OCI-M2 (cell line): Measurements from ENCODE around the gene HSPBP1.
A peak's percentile ranks its signal among the peaks of the same experiment; 100 is the strongest.

Experiments used
- DNase-seq: peaks from one replicate; lab custom pipeline; 2025; ENCODE audit not compliant: unreplicated experiment; lab: John Stamatoyannopoulos, UW

Gene HSPBP1

DNA sequence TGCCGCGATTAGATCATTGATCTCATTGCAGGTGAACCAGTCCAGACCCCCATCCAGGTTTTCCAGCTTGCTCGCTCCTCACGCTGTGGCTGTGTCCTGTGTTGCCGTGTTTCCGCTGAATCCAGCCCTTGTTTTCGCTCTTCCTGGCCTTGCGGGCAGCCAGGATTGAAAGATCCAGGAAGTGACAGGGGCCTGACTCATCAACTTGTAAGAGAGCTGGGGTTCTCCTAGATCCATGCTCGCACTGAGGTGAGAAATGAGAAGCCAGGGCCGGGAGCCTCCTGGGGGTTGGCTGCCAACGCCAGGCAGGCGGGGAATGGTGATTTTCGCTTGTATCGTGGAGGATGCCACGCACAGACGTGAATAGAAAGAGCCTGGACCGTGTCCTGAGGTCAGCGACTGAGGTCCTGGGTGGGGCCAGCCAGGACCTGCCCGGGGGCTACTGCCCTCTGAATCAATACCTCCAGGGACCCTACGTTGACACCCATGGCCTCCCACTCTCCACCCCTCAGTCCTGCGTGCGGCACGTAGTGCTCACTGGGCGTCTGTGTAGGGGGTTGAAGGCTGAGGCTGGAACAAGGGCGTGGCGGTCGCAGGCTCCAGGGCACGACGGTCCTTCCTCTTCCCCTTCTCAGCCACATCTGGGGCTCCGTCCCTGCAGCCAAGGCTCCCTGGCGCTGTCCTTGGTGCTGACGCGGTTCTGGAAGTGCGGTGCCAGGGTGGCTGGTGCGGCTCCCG is 63.3 kb downstream of the HSPBP1 start:
- peak; percentile 82 for DNase-seq

DNA sequence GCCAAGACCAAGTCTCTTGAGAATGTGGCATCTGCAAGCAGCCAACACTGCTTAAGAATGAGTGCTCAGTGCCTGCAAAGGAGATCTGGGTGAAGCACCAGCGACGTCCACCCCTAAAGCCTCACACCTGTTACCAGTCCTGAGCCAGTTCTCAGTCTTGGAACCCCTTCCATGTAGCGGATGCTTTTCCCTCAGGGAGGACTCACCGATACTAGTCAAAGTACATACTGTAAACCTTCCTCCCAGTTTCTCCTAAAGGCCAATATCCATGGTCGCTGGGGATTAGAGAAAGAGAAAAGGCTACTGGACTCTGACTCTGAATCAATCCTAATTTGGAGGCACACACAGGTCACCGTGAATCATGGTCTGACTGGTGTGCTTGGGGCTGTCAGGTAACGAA is 66.4 kb downstream of the HSPBP1 start:
- no peak for DNase-seq

DNA sequence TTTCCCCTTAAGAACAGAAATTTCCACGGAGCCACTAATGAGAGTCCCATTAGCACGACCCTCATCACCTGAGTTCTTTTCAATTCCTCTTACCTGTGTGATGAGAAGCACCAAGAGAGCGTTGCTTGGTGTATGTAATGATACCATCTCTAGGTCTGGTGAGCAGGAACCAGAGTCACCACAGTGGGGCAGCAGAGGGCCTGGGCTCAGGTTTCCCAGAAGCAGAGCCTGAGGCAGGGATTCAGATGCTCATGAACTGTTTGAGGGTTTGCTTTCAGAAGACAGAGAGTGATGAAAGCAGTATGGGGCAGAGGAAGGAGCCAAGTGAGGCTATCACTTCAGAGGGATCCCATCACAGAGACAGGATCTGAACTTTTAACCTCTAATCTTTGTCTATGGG is 67.5 kb downstream of the HSPBP1 start:
- DNase-seq = no peak
